GM18508 (cell line): Measurements from ENCODE around the gene BLOC1S6.
"Not testable (repeated sequence)": the region's sequence is repeated elsewhere in the genome, so short reads cannot be mapped to it uniquely, and the experiment has no call there.

Experiments
- ATAC-seq: cut with Tn5 transposase; IDR thresholded peaks from one replicate; pipeline ENCODE4 v1.9.1; 2021; ENCODE audit warnings: moderate number of reproducible peaks; ENCODE audit not compliant: insufficient read depth, unreplicated experiment

Gene BLOC1S6

GRCh38 chr15:45637141-45637540 is 50.0 kb downstream of the BLOC1S6 start:
- ATAC-seq: no peak

DNA sequence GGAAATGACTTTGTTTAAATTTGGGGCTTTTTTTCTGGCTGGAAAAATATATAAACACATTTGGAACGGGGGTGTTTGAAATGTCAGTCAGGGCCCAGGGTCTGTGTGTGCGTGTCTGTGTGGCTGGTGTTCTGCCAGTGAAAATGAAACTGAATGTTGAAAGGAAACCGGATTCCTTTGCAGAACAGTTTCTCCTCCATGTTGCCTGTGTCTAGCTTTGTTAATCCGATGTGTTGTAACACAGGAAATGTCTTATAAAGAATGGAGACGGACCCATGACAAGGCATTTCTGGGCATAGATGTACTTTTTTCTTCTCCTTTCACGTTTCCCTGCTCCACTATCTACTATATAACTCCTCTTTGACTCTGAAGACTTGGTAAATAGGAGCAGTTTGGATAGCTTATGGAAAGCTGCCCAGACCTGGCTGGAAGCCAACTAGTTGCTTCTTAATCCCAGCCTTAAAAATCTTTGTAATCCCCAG is 50.4 kb downstream of the BLOC1S6 start:
- ATAC-seq: peak; percentile 45

DNA sequence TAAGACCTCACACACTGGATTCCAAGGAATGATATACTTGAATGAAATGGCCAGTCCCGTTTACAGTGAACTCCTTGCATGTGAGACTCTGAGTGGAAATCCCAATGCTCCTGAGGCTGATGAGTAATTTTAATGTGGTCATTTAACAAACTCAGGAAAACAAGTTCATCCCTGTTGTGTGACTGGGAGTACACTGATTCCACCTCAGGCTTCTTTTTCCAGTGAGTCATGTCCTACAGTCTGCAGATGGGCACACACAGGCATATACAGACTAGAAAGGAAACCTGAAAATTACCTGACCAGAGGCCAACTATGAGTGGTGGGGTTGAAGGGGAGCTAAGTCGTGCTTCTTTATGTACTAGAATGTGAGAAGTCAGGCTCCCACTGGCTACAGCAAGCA is 53.4 kb downstream of the BLOC1S6 start:
- ATAC-seq: no peak

DNA sequence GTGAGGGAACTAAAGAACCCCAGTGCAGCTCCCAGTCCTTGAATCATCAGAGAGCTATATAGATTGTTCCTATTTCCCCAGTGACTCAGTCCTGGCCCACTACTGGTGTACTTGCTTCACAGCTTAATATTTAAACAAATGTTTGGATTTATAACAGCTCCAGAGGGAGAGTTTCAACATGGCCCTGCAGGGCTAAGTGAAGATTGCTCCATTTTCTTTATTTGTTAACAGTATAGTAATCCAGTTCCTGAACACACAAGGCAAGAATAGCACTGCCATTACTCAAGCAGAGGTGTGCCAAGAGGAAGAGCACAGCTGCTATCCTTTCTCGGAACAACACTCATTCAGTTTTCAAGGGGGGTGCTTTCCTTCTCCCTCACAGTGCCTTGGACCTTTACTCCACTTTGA is 54.2 kb downstream of the BLOC1S6 start:
- ATAC-seq: no peak

- no peak for ATAC-seq
Observed at GRCh38 chr15:45641999-45642932, 55.1 kb downstream of the BLOC1S6 start.

- no peak for ATAC-seq
Observed at GRCh38 chr15:45644437-45644836, 57.3 kb downstream of the BLOC1S6 start.

DNA sequence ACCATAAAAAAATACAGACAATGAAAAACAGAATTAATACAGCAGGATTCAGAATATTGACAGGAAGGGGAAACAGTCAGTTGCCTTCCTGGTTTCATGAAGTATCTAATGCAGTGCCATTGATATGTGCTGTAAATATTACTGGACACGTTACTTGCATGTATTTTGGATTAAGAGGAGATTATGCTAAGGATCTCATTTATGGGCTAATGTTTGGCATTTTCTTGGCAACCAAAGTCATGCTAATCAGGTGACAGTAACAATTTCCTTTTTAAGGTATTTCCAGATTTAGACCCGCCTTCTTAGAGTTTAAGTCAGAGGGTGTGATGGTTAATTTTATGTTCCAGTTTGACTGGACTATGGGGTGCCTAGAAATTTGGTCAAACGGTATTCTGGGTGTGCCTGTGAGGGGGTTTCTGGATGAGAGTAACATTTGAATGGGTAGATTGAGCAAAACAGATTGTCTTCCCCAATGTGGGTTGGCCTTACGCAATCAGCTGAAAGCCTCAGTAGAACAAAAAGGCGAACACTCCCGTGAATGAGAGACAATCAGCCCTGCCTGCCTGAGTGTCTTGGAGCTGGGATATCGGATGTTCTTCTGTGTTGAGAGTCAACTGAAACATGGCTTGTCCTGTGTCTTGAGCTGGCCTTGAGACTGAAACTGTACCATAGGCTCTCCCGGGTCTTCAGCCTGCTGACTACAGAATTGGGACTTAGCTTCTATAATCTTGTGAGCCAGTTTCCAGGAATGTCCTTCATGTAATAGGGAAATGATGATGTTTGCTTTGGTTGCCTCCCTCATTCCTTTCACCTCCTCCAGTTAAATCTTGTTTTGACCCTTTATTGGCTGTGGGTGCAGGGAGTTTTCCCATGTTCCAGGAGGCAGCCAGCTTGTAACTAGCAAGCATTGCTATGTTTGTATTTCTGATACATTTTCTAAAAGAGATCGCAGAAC is 58.1 kb downstream of the BLOC1S6 start:
- no peak for ATAC-seq

- ATAC-seq: no peak
Observed at GRCh38 chr15:45646220-45646619, 59.0 kb downstream of the BLOC1S6 start.

DNA sequence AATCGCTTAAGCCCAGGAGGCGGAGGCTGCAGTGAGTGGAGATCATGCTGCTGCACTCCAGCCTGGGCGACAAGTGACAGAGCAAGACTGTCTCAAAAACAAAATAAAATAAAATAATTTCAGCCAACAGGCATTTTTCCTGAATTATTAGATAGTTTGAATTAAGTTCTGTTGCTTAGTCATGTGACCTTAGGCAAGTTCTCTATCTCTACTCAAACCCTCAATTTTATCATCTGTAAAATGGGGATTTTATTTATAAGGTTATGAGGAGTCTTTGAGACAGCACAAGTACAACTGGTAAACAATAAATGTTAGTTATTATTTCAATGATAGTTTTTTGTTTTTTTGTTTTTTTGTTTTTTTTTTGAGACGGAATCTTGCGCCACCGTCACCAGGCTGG is 60.6 kb downstream of the BLOC1S6 start:
- no peak for ATAC-seq

DNA sequence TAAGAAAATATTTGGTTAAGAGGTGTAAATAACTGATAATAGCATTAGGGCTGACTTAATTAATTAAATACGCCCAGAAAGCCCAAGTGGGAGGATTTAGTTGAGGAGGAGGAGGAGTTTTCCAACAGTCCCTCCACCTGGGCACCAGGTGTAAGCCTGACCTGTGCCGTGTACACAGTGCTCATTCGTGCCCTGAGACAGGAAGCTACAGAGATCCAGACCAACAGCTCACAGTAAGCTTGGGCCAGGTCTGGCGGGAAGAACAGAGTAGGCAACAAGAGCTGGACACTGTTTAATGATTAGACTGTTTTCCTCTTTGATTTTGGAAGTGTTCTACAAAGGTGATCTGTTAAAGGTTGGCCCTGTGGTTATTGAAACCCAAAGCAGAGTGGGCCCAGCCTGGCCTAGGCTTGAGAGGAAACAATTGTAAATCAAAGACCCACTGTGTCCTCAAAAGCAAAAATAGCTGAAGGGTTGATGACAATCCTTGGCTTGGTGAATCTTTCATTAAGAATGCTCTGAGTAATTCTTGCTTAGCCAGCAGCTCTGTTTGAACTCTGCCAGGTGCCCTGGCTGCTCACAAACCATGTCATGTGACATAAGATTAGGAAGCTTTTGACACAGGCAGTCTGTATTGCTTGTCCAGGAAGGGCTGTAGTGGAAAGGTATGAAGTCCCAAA is 61.5 kb downstream of the BLOC1S6 start:
- ATAC-seq: no peak

- ATAC-seq: not testable (repeated sequence)
Observed at GRCh38 chr15:45650007-45650406, 62.8 kb downstream of the BLOC1S6 start.

DNA sequence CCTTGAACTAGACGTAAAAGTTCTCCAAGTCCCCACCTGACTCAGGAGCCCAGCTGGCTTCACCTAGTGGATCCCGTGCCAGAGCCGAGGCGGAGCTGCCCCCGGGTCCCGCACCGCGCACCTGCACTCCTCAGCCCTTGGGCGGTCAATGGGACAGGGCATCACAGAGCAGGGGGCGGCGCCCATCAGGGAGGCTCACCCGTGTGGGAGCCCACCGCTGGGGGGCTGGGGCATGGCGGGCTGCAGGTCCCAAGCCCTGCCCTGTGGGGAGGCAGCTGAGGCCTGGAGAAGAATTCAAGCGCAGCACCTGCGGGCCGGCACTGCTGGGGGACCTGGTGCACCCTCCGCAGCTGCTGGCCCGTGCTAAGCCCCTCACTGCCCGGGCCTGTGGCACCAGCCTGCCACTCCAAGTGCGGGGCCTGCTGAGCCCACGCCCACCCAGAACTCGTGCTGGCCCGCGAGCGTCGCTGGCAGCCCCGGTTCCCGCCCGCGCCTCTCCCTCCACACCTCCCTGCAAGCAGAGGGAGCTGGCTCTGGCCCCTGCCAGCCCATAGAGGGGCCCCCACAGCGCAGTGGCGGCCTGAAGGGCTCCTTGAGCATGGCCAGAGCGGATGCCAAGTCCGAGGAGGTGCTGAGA is 63.8 kb downstream of the BLOC1S6 start:
- no peak for ATAC-seq

GRCh38 chr15:45653702-45654424 is 66.7 kb downstream of the BLOC1S6 start:
- ATAC-seq: no peak

DNA sequence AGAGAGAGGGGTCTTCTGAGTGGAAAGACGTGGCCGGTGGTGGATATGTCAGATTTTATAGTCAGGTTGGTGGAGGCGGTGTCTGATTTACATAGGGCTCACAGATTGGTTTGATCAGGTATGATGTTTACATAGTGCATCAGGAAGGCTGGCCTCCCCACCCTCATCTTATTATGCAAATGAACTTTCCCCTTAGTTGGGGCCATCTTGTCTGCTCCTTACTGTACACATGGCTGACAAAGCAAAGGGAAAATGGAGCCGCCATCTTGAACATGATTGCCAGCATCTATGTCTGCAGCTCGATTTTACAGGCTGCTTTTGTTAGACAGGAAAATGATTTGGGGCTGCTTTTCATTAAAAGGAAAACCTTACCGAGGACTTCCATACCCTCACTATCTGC is 67.6 kb downstream of the BLOC1S6 start:
- ATAC-seq: no peak

- no peak for ATAC-seq
Observed at GRCh38 chr15:45657254-45657653, 70.1 kb downstream of the BLOC1S6 start.

- ATAC-seq: no peak
Observed at GRCh38 chr15:45657764-45658545, 70.8 kb downstream of the BLOC1S6 start.
